Measurements from ENCODE around the gene ELF3. TPM values are rescaled to one million over a fixed set of nuclear protein-coding genes. Genes with fewer than 3 reads are reported as not detected.

ELF3 gene
- total and polyA plus RNA-seq, 8 donors = 146 to 1,083 (median 248) TPM

GRCh38 chr1:202007805-202008489 lies 2.4 kb upstream of the ELF3 start:
- WGBS, 5 donors = 25 to 54% (median 38%) methylated on average over 10 to 11 of the region's 11 CpGs
- peaks cover 33 to 61% (median 52%) of the 10 kb centered on the region in 4 donors for H3K36me3 ChIP-seq
- intact Hi-C loops (cut with DNase I; ENCODE audit: low total_unique reads) = no loop called here

GRCh38 chr1:202009326-202010179 lies 834 bp upstream of the ELF3 start:
- peak overlapping the region in 2 of 4 donors; percentile 22 to 32 for H3K4me3 ChIP-seq
- peak; percentile 89 to 95 for DNase-seq
- H3K27ac ChIP-seq = peak overlapping the region; percentile 86 to 95 (median 94)
- H3K36me3 ChIP-seq = peaks cover 31 to 61% (median 51%) of the 10 kb centered on the region in 4 donors
- 6 to 12% (median 9%) methylated on average over 10 to 11 of the region's 11 CpGs for WGBS, 5 donors
- TF ChIP-seq CTCF (IDR thresholded peaks at IDR 0.05) (peak in 5 of 7 experiments; percentile 76 to 96 (median 87)), POLR2AphosphoS5 (IDR thresholded peaks at IDR 0.05) (peak in 1 of 3 donors; percentile 64), POLR2A (IDR thresholded peaks at IDR 0.05) (no peak)
- H3K9me3 ChIP-seq = no peaks in the 10 kb centered on the region
- intact Hi-C loops (cut with DNase I; ENCODE audit: low total_unique reads) = loop anchor here (5.0 kb wide), 1 partner anchor 123 kb away; no protein-coding TSS in a partner anchor
- peaks cover 11 to 36% (median 19%) of the 10 kb centered on the region in 4 donors for H3K4me1 ChIP-seq
- H3K27me3 ChIP-seq = no peaks in the 10 kb centered on the region

More at GRCh38 chr1:202007805-202008489, 2.4 kb upstream of the ELF3 start:
- DNase-seq = peak; percentile 92 to 96
- Histone ChIP-seq H3K27ac (peak overlapping the region; percentile 76 to 94 (median 92)), H3K9me3 (no peaks in the 10 kb centered on the region), H3K27me3 (no peaks in the 10 kb centered on the region), H3K4me3 (peak overlapping the region in 1 of 4 donors; percentile 32), H3K4me1 (peaks cover 11 to 36% (median 19%) of the 10 kb centered on the region in 4 donors)
- TF ChIP-seq POLR2AphosphoS5 (IDR thresholded peaks at IDR 0.05) = peak in 2 of 3 donors; percentile 75 to 85
- TF ChIP-seq EP300 (IDR thresholded peaks at IDR 0.05) = no peak
- TF ChIP-seq CTCF (IDR thresholded peaks at IDR 0.05) = no peak

GRCh38 chr1:202011994-202012393 lies 1.6 kb downstream of the ELF3 start:
- Histone ChIP-seq H3K4me1 (peaks cover 13 to 35% (median 27%) of the 10 kb centered on the region in 4 donors), H3K4me3 (peak overlapping the region; percentile 45 to 64 (median 59)), H3K27ac (peak overlapping the region; percentile 88 to 94 (median 92)), H3K27me3 (no peaks in the 10 kb centered on the region), H3K9me3 (no peaks in the 10 kb centered on the region), H3K36me3 (peaks cover 30 to 54% (median 44%) of the 10 kb centered on the region in 4 donors)
- peak; percentile 28 to 46 for DNase-seq
- TF ChIP-seq EP300 (IDR thresholded peaks at IDR 0.05) (no peak), POLR2AphosphoS5 (IDR thresholded peaks at IDR 0.05) (no peak), CTCF (IDR thresholded peaks at IDR 0.05) (no peak), POLR2A (IDR thresholded peaks at IDR 0.05) (no peak)
- intact Hi-C loops (cut with DNase I; ENCODE audit: low total_unique reads) = loop anchor here (5.0 kb wide), 1 partner anchor 120 kb away; no protein-coding TSS in a partner anchor
- WGBS, 5 donors = 34 to 63% (median 50%) methylated on average over 7 to 11 of the region's 11 CpGs
